NCI-H69 (cell line): ENCODE results near the gene KYAT1.

ENCODE experiments used
- DNase-seq: peaks from one replicate; lab custom pipeline; 2025; lab: John Stamatoyannopoulos, UW

The KYAT1 gene

GRCh38 chr9:128908372-128908771 lies 26.6 kb upstream of the KYAT1 start:
- no peak for DNase-seq

GRCh38 chr9:128906741-128907140 lies 25.0 kb upstream of the KYAT1 start:
- DNase-seq: no peak

GRCh38 chr9:128905964-128906363 lies 24.2 kb upstream of the KYAT1 start:
- DNase-seq: no peak

- no peak for DNase-seq
These were observed 22.3 kb upstream of the KYAT1 start for GRCh38 chr9:128903871-128904620.

GRCh38 chr9:128903079-128903461 lies 21.3 kb upstream of the KYAT1 start:
- no peak for DNase-seq

GRCh38 chr9:128902351-128903078 lies 20.8 kb upstream of the KYAT1 start:
- DNase-seq: peak; percentile 55

- DNase-seq: no peak
These were observed 20.1 kb upstream of the KYAT1 start for GRCh38 chr9:128901822-128902221.

GRCh38 chr9:128901379-128901778 lies 19.6 kb upstream of the KYAT1 start:
- DNase-seq: no peak

- DNase-seq: no peak
These were observed 18.0 kb upstream of the KYAT1 start for GRCh38 chr9:128899566-128900322.

- no peak for DNase-seq
These were observed 17.3 kb upstream of the KYAT1 start for GRCh38 chr9:128898845-128899565.

GRCh38 chr9:128898382-128898781 lies 16.6 kb upstream of the KYAT1 start:
- DNase-seq: no peak

- DNase-seq: peak; percentile 33
These were observed 13.8 kb upstream of the KYAT1 start for GRCh38 chr9:128895556-128895955.

- no peak for DNase-seq
These were observed 13.0 kb upstream of the KYAT1 start for GRCh38 chr9:128894764-128895163.

- no peak for DNase-seq
These were observed 11.6 kb upstream of the KYAT1 start for GRCh38 chr9:128893354-128893753.

GRCh38 chr9:128892221-128892921 lies 10.6 kb upstream of the KYAT1 start:
- DNase-seq: no peak

- DNase-seq: no peak
These were observed 9.8 kb upstream of the KYAT1 start for GRCh38 chr9:128891321-128892220.

GRCh38 chr9:128887914-128888350 lies 6.2 kb upstream of the KYAT1 start:
- DNase-seq: peak; percentile 30

- DNase-seq: no peak
These were observed 5.3 kb upstream of the KYAT1 start for GRCh38 chr9:128887049-128887448.

GRCh38 chr9:128886211-128886891 lies 4.6 kb upstream of the KYAT1 start:
- no peak for DNase-seq

- DNase-seq: no peak
These were observed 4.0 kb upstream of the KYAT1 start for GRCh38 chr9:128885798-128886197.
